KMS-11 (cell line): ENCODE results near the gene EXOC3L2.

Experiments used
- H2AFZ ChIP-seq: fragments of 200-600 bp; sonication (generic); 2 replicates; pipeline ENCODE4 v1.6.1; 2016; ENCODE audit warnings: antibody characterized with exemption, mixed run types, low read depth
- H3K27ac ChIP-seq: fragments of 200-600 bp; sonication (generic); 2 replicates; pipeline ENCODE4 v1.6.1; 2016; ENCODE audit warnings: mild to moderate bottlenecking, mixed run types
- H3K27me3 ChIP-seq: fragments of 200-600 bp; sonication (generic); 2 replicates; pipeline ENCODE4 v1.6.1; 2017; ENCODE audit warnings: mild to moderate bottlenecking, low read depth, mixed run types, moderate library complexity; ENCODE audit not compliant: insufficient read depth
- H3K36me3 ChIP-seq: fragments of 200-600 bp; sonication (generic); 2 replicates; pipeline ENCODE4 v1.6.1; 2017; ENCODE audit warnings: mild to moderate bottlenecking, mixed run types; ENCODE audit not compliant: insufficient read depth
- H3K4me1 ChIP-seq: fragments of 200-600 bp; sonication (generic); 2 replicates; pipeline ENCODE4 v1.6.1; 2016; ENCODE audit warnings: mild to moderate bottlenecking, low read depth, mixed run types; ENCODE audit not compliant: poor library complexity, severe bottlenecking
- H3K4me2 ChIP-seq: fragments of 200-600 bp; sonication (generic); 2 replicates; pipeline ENCODE4 v1.7.0; 2016; ENCODE audit warnings: mild to moderate bottlenecking, mixed run types
- H3K4me3 ChIP-seq: fragments of 200-600 bp; sonication (generic); IDR thresholded peaks from 2 replicates; pipeline ENCODE4 v1.6.1; 2017; ENCODE audit warnings: low read depth, low read length, mixed read lengths; ENCODE audit not compliant: insufficient read depth
- H3K79me2 ChIP-seq: fragments of 200-600 bp; sonication (generic); 2 replicates; pipeline ENCODE4 v1.6.1; 2016; ENCODE audit warnings: low read depth, mixed run types; ENCODE audit not compliant: insufficient read depth
- H3K9ac ChIP-seq: fragments of 200-600 bp; sonication (generic); 2 replicates; pipeline ENCODE4 v1.6.1; 2016; ENCODE audit warnings: mild to moderate bottlenecking, mixed run types
- H4K20me1 ChIP-seq: fragments of 200-600 bp; sonication (generic); 2 replicates; pipeline ENCODE4 v1.6.1; 2016; ENCODE audit warnings: mild to moderate bottlenecking, mixed run types; ENCODE audit not compliant: insufficient read depth
- CTCF ChIP-seq: fragments of 200-600 bp; sonication (generic); conservative IDR thresholded peaks from 2 replicates; pipeline ENCODE4 v1.6.1; 2017; ENCODE audit warnings: low read depth, mild to moderate bottlenecking, antibody characterized with exemption, low read length, moderate library complexity, mixed read lengths

The EXOC3L2 gene

GRCh38 chr19:45245334-45245787 lies at the start of gene EXOC3L2:
EXOC3L2 (minus strand) TSS chr19:45245407; CDS start chr19:45239045, 6,362 bp downstream.
- no peaks in the 10 kb centered on the region for H3K79me2 ChIP-seq
- peaks cover 29% of the 10 kb centered on the region for H3K27me3 ChIP-seq
- H3K4me2 ChIP-seq: no peak within 1 kb of the TSS
- TF ChIP-seq CTCF: no peak
- no peak within 1 kb of the TSS for H3K4me3 ChIP-seq
- no peak within 1 kb of the TSS for H3K27ac ChIP-seq
- no peak within 1 kb of the TSS for H3K9ac ChIP-seq
- no peak within 1 kb of the TSS for H2AFZ ChIP-seq
- H3K36me3 ChIP-seq: no peaks in the 10 kb centered on the region
- H3K4me1 ChIP-seq: peaks cover 22% of the 10 kb centered on the region
- H4K20me1 ChIP-seq: no peaks in the 10 kb centered on the region

GRCh38 chr19:45294291-45295029 lies 49.3 kb upstream of the EXOC3L2 start:
- no peak for TF ChIP-seq CTCF
- Histone ChIP-seq H4K20me1 (no peaks in the 10 kb centered on the region), H3K36me3 (no peaks in the 10 kb centered on the region), H3K27ac (no peak overlapping the region), H3K4me1 (no peaks in the 10 kb centered on the region), H3K4me3 (no peak overlapping the region), H3K27me3 (no peaks in the 10 kb centered on the region), H2AFZ (no peak overlapping the region), H3K79me2 (no peaks in the 10 kb centered on the region), H3K4me2 (no peak overlapping the region), H3K9ac (no peak overlapping the region)

- Histone ChIP-seq H3K36me3 (no peaks in the 10 kb centered on the region), H3K27me3 (no peaks in the 10 kb centered on the region), H3K4me1 (no peaks in the 10 kb centered on the region), H3K9ac (no peak overlapping the region), H3K4me2 (no peak overlapping the region), H3K79me2 (no peaks in the 10 kb centered on the region), H2AFZ (no peak overlapping the region), H3K4me3 (no peak overlapping the region), H4K20me1 (no peaks in the 10 kb centered on the region), H3K27ac (no peak overlapping the region)
- no peak for TF ChIP-seq CTCF
These were observed 48.5 kb upstream of the EXOC3L2 start for GRCh38 chr19:45293682-45294081.

- no peak overlapping the region for H2AFZ ChIP-seq
- H3K4me3 ChIP-seq: no peak overlapping the region
- H3K79me2 ChIP-seq: no peaks in the 10 kb centered on the region
- no peak overlapping the region for H3K27ac ChIP-seq
- no peaks in the 10 kb centered on the region for H3K4me1 ChIP-seq
- H4K20me1 ChIP-seq: no peaks in the 10 kb centered on the region
- no peak overlapping the region for H3K9ac ChIP-seq
- no peaks in the 10 kb centered on the region for H3K36me3 ChIP-seq
- no peaks in the 10 kb centered on the region for H3K27me3 ChIP-seq
- TF ChIP-seq CTCF: no peak
- H3K4me2 ChIP-seq: no peak overlapping the region
These were observed 46.6 kb upstream of the EXOC3L2 start for GRCh38 chr19:45291834-45292233.
